Parathyroid adenoma (tissue), 2 donors: ENCODE measurements around the gene EIF1AX.

ENCODE experiments used
- H2AFZ ChIP-seq: fragments of 300-600 bp; sonication (generic); one replicate; pipeline ENCODE4 v1.7.0; 2017; ENCODE audit warnings: antibody characterized with exemption, mild to moderate bottlenecking
- H3K27ac ChIP-seq: fragments of 300-600 bp; sonication (generic); one replicate; pipeline ENCODE4 v1.7.0; 2017
- H3K27me3 ChIP-seq: fragments of 300-600 bp; sonication (generic); one replicate; pipeline ENCODE4 v1.7.0; 2017; ENCODE audit warnings: low read length; ENCODE audit not compliant: control insufficient read depth, insufficient read depth
- H3K36me3 ChIP-seq: fragments of 300-600 bp; sonication (generic); one replicate; pipeline ENCODE4 v1.7.0; 2017; ENCODE audit warnings: low read length; ENCODE audit not compliant: control insufficient read depth, insufficient read depth
- H3K4me1 ChIP-seq: fragments of 300-600 bp; sonication (generic); one replicate; pipeline ENCODE4 v1.7.0; 2017; ENCODE audit warnings: control low read depth
- H3K4me2 ChIP-seq: fragments of 300-600 bp; sonication (generic); one replicate; pipeline ENCODE4 v1.7.0; 2017; ENCODE audit warnings: low read length
- H3K4me3 ChIP-seq: fragments of 300-600 bp; sonication (generic); one replicate; pipeline ENCODE4 v1.7.0; 2017; ENCODE audit warnings: low read depth, low read length
- H3K79me2 ChIP-seq: fragments of 300-600 bp; sonication (generic); one replicate; pipeline ENCODE4 v1.7.0; 2017; ENCODE audit warnings: control low read depth
- H3K9ac ChIP-seq: fragments of 300-600 bp; sonication (generic); one replicate; pipeline ENCODE4 v1.7.0; 2017; ENCODE audit warnings: mild to moderate bottlenecking
- H3K9me3 ChIP-seq: fragments of 300-600 bp; sonication (generic); one replicate; pipeline ENCODE4 v1.7.0; 2017; ENCODE audit warnings: low read length; ENCODE audit not compliant: control insufficient read depth
- CTCF ChIP-seq: fragments of 300-600 bp; sonication (generic); IDR thresholded peaks from one replicate; pipeline ENCODE4 v1.7.0; 2017; ENCODE audit warnings: antibody characterized with exemption, mild to moderate bottlenecking
- donor health status: primary hyperparathyroidism.

The EIF1AX gene

DNA sequence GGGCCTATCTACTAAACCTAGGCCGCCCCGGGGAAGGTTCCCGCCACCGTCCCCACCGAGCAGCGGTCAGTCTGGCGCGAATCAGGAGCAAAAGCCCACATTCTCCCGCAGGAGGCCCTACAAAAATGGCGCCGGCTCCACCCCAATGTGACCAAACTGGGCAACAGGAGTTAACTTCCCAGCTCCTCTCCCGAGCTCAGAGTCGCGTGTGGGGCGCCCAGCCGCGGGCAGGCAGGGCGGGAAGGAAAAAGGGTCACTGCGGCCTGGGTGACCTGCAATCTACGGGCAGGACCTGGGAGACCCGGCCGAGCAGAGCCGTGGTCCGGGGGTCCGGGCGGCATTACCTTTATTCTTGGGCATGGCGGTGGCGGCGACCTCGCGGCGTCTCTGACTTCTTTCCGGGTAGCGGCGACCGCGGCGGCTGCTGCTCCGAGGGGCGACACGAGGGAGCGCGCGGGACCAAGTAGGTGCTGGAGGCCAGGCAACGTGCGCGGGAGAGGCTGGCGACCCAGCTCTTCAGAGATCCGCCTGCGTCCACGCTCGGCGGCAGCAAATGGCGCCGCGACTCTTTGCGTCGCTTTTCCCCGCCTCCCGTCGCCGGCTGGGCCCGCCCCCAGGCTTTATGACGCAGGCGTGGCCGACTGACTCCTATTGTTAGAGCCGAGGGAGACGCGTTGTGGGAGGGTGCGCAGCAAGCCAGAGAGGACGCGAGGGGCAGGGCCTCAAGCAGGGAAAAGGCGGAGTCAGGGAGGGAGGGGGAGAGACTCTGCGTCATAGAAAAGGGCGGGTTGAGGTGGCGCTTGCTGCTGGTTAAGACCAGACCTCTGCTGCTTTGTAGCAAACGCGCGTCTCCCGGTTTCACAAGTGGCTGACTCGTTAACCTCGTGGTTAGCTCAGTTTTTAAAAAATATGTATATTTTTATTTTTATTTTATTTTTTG is at the start of gene EIF1AX:
EIF1AX (minus strand) TSS at position 558 of the 940 bp plus-strand sequence; CDS start at position 360, 198 bp downstream.
- H3K4me1 ChIP-seq: peaks cover 2% of the 10 kb centered on the region
- H3K4me2 ChIP-seq: peak within 1 kb of the TSS; percentile 82
- H3K36me3 ChIP-seq: no peaks in the 10 kb centered on the region
- H2AFZ ChIP-seq: peak within 1 kb of the TSS; percentile 85
- H3K79me2 ChIP-seq: peaks cover 2% of the 10 kb centered on the region
- no peak for TF ChIP-seq CTCF
- H3K9me3 ChIP-seq: no peaks in the 10 kb centered on the region
- H3K27ac ChIP-seq: peak within 1 kb of the TSS; percentile 81
- no peaks in the 10 kb centered on the region for H3K27me3 ChIP-seq
- peak within 1 kb of the TSS; percentile 80 for H3K4me3 ChIP-seq
- H3K9ac ChIP-seq: peak within 1 kb of the TSS; percentile 61

DNA sequence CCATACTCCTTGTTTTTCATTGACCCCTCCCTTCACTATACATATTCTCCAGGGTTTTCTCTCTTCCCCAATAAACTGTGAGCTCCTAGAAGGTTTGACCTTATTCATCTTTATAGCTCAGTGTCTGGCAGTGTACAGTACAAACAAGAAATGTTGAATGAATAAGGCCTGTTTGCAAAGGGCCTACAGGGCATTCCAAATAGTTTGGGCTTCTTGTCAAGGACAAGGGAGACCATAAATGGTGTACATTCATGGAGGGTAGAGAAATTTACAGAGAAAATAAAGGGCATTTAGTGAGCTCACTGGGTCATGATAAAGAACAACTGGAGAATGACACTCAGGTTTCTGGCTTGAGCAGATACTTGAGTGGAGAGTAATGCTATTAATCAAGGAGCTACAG is 47.5 kb upstream of the EIF1AX start:
- Histone ChIP-seq H3K9me3 (no peaks in the 10 kb centered on the region), H2AFZ (no peak overlapping the region), H3K27me3 (no peaks in the 10 kb centered on the region), H3K36me3 (no peaks in the 10 kb centered on the region), H3K4me1 (no peaks in the 10 kb centered on the region), H3K27ac (no peak overlapping the region), H3K4me2 (no peak overlapping the region), H3K9ac (no peak overlapping the region), H3K4me3 (no peak overlapping the region), H3K79me2 (no peaks in the 10 kb centered on the region)
- no peak for TF ChIP-seq CTCF

DNA sequence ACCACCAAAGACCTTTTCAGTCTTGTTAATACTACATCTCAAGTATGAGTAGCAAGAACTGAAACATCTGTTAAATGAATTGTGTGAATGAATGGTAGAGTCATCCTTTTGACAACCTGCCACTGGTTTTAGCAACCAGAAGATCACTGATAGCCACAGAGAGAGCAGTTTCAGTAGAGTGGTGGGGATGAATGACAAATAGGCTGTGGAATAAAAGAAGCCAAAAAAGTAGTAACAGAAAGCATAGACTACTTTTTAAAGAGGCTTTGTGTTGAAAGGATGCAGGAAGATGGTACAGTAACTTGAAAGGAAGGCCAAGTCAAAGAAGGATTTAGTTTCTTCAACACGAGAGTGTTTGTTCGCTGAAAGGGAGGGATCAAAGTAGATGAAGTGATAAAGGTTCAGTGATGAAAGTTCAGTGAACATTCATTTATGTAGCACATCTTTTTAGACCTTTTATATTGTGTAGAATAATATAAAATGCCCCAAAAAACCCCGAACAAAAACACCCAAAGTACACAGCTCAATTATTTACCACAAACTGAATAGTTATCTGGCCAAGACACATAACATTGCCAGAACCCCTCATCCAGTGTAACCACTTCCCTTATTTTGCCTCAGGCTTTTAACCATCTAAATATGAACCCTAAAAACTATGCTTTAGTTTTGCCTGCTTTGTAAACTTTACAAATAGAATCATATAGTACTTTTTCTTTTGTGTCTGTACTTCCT is 40.1 kb upstream of the EIF1AX start:
- H3K4me3 ChIP-seq: no peak overlapping the region
- H3K27me3 ChIP-seq: no peaks in the 10 kb centered on the region
- H3K36me3 ChIP-seq: no peaks in the 10 kb centered on the region
- no peak overlapping the region for H3K27ac ChIP-seq
- no peak overlapping the region for H3K4me2 ChIP-seq
- H3K4me1 ChIP-seq: no peaks in the 10 kb centered on the region
- H3K9ac ChIP-seq: no peak overlapping the region
- H3K9me3 ChIP-seq: no peaks in the 10 kb centered on the region
- no peak for TF ChIP-seq CTCF
- H3K79me2 ChIP-seq: no peaks in the 10 kb centered on the region
- no peak overlapping the region for H2AFZ ChIP-seq

GRCh38 chrX:20177093-20177492 is 35.5 kb upstream of the EIF1AX start:
- Histone ChIP-seq H3K4me3 (no peak overlapping the region), H3K9ac (no peak overlapping the region), H3K36me3 (no peaks in the 10 kb centered on the region), H3K9me3 (no peaks in the 10 kb centered on the region), H3K27me3 (no peaks in the 10 kb centered on the region), H3K27ac (no peak overlapping the region), H3K4me1 (no peaks in the 10 kb centered on the region), H3K79me2 (no peaks in the 10 kb centered on the region), H3K4me2 (no peak overlapping the region), H2AFZ (no peak overlapping the region)
- TF ChIP-seq CTCF: no peak
